GM19043 (cell line): ENCODE data around the gene ZNF273.

ENCODE experiments used
- ATAC-seq: cut with Tn5 transposase; IDR thresholded peaks from one replicate; pipeline ENCODE4 v1.9.1; 2021; ENCODE audit warnings: low read depth; ENCODE audit not compliant: unreplicated experiment

Gene ZNF273

GRCh38 chr7:64876792-64877713 is 26.0 kb upstream of the ZNF273 start:
- ATAC-seq, result no peak

DNA sequence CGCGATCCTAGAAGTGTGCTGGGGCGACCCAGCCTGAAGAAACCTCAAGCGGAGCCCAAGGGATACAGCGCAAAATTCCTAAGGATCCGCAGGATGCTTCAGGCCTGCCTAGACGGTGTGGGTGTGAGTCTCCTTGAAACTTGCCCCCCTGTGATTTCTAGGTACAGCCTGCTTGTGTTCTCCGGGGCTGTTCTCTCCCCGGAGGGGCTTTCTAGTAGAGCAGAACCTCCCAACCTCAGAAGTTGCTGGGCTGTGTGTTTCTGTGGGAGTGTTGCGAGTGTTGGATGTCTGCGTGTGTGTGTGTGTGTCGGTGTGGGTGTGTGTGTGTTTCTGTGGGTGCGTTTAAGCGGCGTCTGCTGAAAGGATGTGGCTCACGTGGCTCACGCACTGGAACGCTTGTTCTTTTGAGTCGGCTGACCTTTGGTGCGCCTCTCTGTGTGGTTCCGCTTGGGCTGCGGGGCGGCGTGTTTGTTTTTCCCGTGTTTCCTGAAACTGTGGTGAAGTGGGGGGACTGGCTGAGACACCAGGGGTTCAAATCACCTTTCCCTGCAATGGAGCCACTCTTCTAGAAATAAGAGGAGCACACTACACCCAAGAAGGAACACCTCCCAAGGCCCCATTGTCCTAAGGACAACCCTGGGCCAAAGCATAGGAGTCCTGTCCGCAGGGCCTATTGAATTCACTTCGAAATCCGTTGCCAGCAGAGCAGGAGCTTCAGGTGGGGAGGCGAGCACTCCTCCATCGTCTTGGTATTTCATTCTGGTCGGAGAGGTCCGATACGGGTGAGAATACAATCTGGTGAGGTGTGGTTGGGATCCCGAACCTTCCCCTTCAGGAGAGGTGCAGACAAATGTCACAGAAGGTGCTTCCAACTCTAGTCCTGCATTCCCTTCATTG is 25.1 kb upstream of the ZNF273 start:
- ATAC-seq, result no peak

DNA sequence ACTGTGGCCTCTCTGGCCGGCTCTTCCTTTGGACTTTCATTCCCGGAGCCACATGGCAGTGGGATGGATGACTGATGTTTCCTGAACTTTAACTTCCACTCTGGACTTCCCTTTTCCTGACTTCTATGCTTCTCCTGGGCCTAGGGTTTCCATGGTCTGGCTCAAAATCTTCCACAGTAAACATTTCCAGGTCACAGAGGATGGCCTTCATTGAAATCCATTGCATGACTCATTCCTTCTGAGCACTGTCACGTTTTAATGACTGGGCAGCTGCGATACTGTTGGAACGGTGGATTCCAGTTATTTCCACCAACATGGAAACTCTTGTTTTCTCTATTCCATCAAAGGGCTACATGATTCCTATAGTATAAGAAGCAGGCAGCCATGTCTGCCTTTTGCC is 24.4 kb upstream of the ZNF273 start:
- ATAC-seq, result no peak

DNA sequence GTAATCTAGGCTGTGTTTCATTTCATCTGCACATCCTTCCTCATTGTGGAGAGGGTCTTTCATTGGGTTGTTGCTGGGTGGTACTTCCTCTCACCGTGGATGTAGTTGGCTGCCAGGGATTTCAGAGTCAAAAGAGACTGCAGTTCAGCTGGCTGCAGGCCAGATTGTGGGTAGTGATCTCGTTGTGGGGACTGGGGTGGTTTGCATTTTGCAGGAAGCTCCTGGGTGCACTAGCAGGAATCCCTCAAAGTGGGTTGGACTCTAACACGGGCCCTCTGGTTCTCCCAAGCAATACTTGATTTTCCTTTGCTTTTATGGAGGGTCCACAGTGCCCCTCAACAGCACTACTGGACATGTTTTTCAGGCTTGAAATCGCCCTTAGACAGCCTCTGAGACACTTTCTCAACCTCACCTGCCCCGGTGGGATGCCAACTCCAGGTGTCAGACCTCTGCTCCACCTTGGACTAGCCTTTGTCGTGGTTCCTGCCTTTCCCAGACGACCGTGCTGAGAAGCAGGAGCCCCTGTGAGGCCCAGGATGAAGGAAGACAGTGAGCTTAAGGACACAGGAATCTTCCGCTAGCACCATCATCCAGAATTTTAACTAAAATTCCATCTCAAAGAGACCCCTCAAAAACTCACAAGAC is 23.9 kb upstream of the ZNF273 start:
- no peak for ATAC-seq

DNA sequence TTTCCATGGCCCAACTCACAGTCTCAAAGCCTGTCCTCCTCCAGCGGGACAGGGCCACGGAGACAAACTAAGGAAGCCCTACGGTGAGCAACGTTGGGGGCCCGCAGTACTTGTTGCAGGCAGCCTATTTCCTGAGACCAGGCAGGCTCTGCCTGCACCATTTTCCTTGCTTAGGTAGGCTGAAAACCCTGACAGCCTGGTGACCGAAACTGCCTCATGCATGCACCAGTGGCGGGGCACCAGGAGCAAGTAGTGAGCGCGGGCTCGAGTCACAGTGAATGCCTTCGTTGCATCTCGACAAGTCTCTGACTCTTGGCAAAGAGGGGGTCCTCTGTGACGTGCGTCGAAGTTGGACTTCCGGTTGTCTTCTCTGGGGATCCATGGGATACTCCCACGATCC is 23.3 kb upstream of the ZNF273 start:
- ATAC-seq, result no peak

DNA sequence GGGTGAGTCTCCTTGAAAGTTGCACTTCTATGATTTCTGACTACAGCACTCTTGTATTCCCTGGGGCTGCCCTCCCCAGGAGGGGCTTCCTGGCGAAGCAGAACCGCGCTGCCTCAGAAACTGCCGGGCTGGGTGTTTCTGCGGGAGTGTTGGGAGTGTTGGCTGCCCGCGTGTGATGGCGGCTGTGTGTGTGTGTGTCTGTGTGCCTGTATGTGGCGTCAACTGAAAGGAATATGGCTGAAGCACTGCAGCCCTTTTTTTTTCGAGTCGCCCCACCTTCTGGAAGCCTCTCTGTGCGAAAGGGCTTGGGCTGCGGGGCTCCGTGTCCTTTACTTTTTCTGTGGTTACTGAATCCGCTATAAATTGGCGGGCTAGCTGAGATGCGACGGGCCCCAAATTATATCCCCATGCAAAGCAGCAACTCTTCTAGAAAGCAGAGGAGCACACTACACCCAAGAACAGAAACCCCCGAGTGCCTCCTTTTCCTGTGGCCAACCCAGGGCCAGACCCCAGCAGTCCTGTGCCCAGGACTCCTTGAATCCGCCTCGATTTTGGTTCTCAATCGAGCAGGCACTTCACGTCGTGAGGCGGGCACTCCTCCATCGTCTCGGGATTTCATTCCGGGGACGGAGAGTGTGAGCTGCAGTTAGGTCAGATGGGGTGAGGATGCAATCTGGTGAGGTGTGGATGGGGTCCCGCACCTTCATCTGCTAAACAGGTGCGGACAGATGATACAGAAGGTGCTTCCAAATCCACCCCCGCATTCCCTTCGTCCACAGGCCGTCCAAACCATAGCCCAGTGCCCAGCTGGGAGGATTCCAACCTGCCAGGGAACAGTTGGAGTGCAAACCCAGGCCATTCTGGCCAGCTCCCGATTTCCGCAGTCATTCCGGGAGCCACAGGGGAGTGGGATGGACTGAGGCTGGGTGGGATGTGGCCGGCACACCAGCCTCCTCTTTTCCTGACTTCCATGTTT is 22.5 kb upstream of the ZNF273 start:
- no peak for ATAC-seq

- ATAC-seq, result no peak
Observed at GRCh38 chr7:64881461-64882287, 21.4 kb upstream of the ZNF273 start.

GRCh38 chr7:64882341-64883112 is 20.5 kb upstream of the ZNF273 start:
- no peak for ATAC-seq

DNA sequence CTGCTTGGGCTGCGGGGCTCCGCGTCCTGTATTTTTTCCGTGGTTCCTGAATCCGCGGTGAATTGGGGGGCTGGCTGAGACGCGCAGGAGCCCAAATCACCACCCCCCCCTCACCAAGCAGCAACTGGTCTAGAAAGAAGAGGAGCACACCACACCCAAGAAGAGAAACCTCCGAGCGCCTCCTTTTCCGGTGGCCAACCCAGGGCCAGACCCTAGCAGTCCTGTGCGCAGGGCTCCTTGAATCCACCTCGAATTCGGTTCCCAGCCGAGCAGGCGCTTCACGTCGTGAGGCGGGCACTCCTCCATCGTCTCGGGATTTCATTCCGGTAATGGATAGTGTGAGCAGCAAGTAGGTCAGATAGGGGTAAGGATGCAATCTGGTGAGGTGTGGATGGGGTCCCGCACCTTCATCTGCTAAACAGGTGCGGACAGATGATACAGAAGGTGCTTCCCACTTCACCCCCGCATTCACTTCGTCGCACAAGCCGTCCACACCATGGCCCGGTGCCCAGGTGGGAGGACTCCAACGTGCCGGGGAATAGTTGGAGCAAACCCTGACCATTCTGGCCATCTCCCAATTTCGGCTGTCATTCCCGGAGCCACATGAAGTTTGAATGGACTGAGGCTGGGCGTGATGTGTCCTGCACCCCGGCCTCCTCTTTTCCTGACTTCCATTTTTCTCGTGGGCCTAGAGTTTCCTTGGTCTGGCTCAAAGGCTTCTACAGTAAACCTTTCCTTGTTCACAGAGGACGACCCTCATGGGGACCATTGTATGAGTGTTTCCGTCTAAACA is 19.8 kb upstream of the ZNF273 start:
- ATAC-seq, result no peak

DNA sequence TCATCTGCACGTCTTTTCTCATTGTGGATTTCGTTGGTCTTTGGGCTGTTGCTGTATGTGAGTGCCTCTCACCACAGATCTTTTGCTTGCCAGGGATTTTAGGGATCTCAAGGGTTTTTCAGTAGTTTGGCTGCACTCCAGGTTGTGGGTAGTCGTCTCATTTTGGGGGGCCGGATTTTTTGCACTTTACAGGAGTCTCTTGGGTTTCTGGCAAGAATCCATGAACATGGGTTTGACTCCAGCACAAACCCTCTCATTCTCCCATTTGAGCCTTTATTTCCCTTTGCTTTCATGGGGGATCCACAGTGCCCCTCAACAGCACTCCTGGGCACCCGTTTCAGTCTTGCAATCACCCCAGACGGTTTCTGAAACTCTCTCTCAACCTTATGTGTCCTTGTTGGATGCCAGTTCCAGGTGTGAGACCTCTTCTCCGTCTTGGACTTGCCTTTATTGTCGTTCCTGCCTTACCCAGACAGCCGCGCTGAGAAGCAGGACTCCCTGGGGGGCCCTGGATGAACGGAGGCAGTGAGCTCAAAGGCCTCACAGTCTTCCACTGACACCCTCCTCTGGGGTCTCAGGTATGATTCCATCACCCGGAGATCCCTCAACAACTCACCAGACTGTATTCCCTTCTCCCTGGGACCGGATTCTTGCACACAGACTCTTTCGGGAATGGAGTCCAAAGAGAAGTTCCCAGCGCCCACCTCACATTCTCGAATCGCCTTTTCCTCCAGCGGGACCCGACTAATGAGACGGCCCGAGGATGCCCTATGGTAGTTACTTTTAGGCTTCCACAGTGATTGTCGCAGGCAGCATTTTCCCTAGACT is 18.8 kb upstream of the ZNF273 start:
- ATAC-seq, result no peak

- no peak for ATAC-seq
Observed at GRCh38 chr7:64884913-64885370, 18.1 kb upstream of the ZNF273 start.

GRCh38 chr7:64885520-64886240 is 17.4 kb upstream of the ZNF273 start:
- ATAC-seq, result no peak

GRCh38 chr7:64886956-64887545 is 16.0 kb upstream of the ZNF273 start:
- no peak for ATAC-seq

DNA sequence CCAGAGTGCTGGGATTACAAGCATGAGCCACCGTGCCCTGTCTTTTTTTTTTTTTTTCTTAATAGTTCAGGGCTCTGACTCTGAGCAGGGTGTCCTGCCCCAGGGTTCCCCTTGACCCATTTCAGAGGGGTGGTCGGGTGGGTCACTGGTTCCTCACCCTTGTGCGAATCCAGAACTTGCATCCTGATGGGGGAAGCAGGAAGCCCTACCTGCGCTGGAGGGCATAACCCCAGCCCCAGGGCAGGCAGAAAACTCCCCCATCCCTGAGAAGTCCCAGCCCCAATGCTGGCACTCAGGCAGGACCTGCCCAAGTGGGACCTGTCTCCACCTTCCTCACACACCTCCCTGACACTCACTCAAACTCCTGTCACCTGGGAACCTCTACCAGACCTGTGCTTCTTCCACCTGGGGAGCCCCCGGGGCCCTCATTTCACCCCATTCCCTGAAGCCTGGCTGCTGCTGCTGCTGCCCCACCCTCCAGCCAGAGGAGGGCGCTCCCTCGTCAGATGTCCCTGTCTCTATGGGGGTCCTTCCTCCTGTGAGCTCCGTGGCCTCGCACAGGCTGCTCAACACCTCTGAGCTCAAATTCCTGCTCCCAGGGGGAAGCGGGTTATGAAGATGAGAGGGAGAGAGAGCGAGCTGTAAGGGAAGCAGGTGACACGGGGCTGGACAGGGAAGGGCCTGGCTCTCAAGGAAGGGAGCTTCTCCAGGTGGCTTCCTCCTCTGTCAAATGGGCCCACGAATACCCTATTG is 15.1 kb upstream of the ZNF273 start:
- no peak for ATAC-seq

GRCh38 chr7:64888561-64888900 is 14.5 kb upstream of the ZNF273 start:
- ATAC-seq, result no peak
